GM21619 (cell line): Measurements from ENCODE around the gene LSM2.
"Not testable (repeated sequence)": the region's sequence is repeated elsewhere in the genome, so short reads cannot be mapped to it uniquely, and the experiment has no call there.

Experiments
- ATAC-seq: cut with Tn5 transposase; IDR thresholded peaks from one replicate; pipeline ENCODE4 v1.9.1; 2021; ENCODE audit not compliant: unreplicated experiment

The LSM2 gene

GRCh38 chr6:31827286-31828079 lies 20.7 kb upstream of the LSM2 start, which contains the start of gene HSPA1B:
Gene HSPA1B, plus strand, starts transcription at chr6:31827738. Its CDS starts 213 bp downstream, at chr6:31827951.
- ATAC-seq, result peak; percentile 50

DNA sequence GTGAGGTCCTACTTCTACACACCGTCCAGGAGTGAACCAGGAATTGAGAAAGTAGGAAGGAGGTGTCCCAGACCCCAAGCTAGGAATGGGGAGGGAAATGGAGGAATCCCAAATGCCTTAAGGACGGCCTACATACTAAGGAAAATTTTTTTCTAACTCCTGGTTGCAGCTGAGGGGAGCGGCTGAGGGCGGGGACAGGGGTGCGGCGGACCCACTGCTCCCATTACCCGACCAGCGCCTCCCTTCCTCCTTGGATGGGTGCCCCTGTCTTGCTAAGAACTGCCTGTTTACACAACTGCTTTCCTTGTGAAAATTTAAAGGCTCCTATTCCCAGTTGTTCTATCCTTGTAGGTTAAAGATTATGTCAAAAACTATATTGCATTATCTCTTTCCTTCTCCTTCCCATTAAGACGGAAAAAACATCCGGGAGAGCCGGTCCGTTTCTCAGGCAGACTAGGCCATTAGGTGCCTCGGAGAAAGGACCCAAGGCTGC lies 20.1 kb upstream of the LSM2 start:
- ATAC-seq, result no peak

- no peak for ATAC-seq
Measured at GRCh38 chr6:31825553-31825952, 18.8 kb upstream of the LSM2 start.

DNA sequence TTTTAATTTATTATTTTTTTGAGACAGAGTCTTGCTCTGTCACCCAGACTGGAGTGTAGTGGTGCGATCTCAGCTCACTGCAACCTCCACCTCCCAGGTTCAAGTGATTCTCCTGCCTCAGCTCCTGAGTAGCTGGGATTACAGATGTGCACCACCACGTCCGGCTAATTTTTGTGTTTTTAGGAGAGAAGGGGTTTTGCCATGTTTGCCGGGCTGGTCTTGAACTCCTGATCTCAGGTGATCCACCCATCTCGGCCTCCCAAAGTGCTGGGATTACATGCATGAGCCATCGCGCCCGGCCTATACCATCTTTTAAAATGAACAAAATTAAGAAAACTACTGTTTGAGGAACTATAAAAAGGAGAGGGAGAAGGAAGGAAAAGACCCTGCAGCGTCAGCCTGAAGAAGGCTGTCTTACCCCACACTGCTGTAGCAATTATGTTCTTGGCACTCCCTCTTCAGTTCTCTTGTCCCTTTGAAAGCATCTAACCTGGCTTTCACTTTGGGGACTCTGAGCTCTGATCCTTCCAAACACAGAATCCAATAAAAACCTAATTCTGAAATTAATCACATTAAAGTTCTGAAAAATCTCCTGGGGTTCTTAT lies 16.9 kb upstream of the LSM2 start:
- not testable (repeated sequence) for ATAC-seq

DNA sequence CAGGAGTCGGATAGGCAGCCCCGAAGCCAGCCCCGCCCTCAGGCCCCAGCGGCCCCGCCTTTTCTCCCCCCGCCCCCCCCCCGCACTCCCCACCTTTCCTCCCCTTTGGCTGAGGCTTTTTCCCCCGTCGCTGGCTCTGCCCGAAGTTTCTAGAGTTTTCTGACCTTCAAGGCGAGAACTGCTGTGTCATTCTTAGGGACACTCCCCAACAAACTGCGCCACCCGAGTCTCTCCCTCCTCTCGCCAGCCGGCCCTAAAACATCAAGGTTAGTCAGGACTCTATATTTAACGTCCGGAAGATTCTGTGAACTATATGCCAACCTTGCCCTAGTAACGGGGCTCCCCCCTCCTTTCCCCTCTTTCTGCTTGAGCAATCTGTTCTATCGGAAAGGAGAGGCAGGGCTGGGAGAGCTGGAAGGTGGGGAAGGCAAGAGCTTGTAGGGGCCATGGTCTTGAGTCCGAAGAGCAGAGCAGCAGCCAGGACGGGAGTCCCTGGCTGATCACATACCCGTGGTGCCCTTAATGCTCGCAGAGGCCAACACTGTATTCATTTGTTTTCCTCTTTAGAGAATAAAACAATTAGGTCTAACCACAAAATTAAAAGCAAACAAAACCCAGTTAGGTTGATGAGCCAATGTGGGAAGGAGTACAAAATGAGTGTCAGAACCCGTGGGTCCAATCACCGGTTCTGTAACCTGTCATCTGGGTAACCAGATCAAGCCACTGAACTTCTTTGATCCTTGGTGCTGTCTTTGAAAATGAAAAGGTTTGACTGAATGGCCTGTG lies 15.5 kb upstream of the LSM2 start:
- ATAC-seq, result peak; percentile 34

GRCh38 chr6:31821301-31822035 lies 14.7 kb upstream of the LSM2 start:
- ATAC-seq, result peak; percentile 27

DNA sequence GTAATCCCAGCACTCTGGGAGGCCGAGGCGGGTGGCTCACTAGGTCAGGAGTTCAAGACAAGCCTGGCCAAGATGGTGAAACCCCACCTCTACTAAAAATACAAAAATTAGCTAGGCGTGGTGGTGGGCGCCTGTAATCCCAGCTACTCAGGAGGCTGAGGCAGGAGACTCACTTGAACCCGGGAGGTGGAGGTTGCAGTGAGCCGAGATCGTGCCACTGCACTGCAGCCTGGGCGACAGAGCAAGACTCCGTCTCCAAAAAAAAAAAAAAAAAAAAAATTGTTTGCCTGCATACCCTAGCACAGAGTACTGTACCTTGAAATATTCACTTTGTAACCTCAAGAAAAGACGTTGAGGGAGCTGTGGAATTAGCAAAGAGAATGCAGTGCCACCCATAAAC lies 13.6 kb upstream of the LSM2 start:
- not testable (repeated sequence) for ATAC-seq

GRCh38 chr6:31819871-31820299 lies 13.1 kb upstream of the LSM2 start:
- no peak for ATAC-seq

DNA sequence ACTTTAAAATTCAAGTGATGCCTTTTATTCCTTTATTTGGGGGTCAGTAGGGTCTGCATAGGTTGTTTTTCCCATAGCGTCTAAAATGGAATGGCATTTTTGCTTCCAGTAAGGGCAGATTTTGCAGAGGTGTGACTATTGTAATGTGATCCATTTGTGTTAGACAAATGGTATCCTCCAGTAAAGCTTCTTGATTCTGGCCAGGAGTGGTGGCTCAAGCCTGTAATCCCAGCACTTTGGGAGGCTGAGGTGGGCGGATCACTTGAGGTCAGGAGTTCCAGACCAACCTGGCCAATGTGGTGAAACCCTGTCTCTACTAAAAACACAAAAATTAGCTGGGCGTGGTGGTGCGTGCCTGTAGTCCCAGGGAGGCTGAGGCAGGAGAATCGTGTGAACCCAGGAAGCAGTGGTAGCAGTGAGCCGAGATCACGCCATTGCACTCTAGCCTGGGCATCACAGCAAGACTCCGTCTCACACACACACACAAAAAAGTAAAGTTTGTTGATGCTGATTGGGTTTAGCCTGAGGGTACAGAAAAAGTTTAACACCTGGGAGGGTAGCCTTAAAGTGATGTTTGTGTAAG lies 11.3 kb upstream of the LSM2 start:
- ATAC-seq, result not testable (repeated sequence)

- ATAC-seq, result not testable (repeated sequence)
Measured at GRCh38 chr6:31817133-31817928, 10.6 kb upstream of the LSM2 start.

GRCh38 chr6:31815025-31815838 lies 8.5 kb upstream of the LSM2 start, which contains the start of the genes HSPA1A and HSPA1L:
Gene HSPA1A, plus strand, starts transcription at chr6:31815543. Its CDS starts 214 bp downstream, at chr6:31815757.
Gene HSPA1L, minus strand, starts transcription at chr6:31815283. Its CDS starts 3,311 bp downstream, at chr6:31811972.
- peak; percentile 29 for ATAC-seq

- ATAC-seq, result peak; percentile 24
Measured at GRCh38 chr6:31814677-31815024, 7.9 kb upstream of the LSM2 start.

GRCh38 chr6:31813465-31813849 lies 6.7 kb upstream of the LSM2 start:
- ATAC-seq, result no peak

- no peak for ATAC-seq
Measured at GRCh38 chr6:31811645-31812044, 4.9 kb upstream of the LSM2 start.

GRCh38 chr6:31808599-31808998 lies 1.8 kb upstream of the LSM2 start:
- not testable (repeated sequence) for ATAC-seq

GRCh38 chr6:31805939-31806469 lies 762 bp downstream of the LSM2 start:
- peak; percentile 20 for ATAC-seq

GRCh38 chr6:31801031-31801927 lies 5.5 kb downstream of the LSM2 start:
- not testable (repeated sequence) for ATAC-seq
